Germinal center (tissue), 1 donor: Measurements from ENCODE around the gene CNIH2.
"Not testable (repeated sequence)": the region's sequence is repeated elsewhere in the genome, so short reads cannot be mapped to it uniquely, and the experiment has no call there.

Experiments used
- DNase-seq: peaks from one replicate; pipeline ENCODE4 v3.0.0; 2012; ENCODE audit warnings: mixed read lengths, low spot score

Gene CNIH2

DNA sequence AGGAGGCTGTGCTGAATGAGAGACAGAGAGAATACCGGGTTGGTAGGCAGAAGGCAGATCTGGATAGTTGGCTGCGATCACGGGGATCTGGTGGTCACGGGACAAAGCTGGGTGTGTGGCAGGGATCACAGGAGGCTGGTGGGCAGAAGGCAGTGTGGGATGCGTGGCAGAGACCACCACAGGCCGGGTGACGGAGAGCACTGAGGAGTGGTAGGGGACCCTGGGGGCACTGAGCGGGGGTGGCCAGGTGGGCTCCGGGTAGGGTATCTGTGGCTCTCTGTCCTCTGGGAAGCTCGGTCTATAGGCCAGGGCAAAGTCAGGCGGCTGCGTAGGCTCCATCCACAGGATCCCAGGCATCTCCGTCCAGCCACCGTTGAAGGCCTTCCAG lies 37.5 kb downstream of the CNIH2 start:
- no peak for DNase-seq

DNA sequence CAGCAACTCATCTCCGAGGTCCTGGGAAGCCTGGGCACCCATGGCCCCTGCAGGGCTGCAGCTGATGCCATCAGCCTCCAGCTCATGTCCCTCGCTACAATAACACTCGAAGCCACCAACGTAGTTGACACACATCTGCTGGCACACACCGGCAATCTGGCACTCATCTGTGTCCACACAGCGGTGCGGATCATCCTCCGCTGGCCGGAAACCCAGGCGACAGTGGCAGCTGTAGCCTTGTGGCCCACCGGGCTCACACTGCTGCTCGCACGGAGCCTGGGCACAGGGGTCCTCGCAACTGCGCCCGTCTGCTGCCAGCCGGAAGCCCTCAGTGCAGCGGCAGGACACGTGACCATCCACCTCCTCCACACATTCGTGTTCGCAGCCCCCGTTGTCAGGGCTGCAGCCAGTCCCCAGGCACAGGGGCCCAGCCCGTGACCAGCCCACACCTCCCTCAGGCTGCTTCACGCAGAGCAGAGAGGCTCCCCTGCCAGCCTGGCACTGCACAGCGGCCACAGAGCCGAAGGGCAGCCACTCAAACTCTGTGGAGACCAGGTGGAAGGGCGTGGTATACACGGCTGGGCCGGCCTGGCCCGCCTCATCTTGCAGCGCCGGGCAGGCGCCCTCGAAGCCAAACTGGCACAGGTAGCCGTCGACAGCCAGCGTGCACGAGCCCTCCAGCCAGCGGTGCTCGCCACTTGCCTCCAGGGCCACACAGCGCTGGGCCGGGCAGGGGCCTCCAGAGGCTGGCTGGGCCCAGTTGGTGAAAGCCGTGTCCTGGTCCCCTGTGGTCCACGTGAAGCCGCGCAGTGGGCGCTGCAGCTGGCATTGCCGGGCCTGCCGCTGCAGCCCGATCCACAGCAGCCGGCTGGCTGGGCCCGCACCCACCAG lies 38.2 kb downstream of the CNIH2 start:
- no peak for DNase-seq

DNA sequence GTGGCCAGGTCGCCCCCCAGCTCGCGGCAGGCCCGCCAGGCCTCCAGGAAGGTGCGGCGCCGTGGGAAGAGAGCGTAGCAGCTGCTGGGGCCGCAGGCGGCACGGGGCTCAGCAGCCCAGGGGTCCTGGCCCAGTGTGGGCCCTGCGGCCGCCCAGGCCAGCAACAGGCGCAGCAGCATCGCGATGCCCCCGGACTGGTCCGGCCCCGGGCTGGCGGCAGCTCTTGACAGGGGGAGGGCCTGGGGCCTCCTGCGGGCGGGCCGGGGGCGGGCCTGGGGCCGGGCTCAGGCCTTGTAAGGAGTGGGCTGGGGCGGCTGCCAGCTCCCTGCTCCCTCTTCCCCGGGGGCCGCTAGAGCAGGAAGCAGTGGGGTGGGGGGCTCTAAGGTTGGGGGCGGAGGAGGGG lies 38.9 kb downstream of the CNIH2 start, which contains the start of gene CD248:
Gene CD248 (minus strand): TSS at position 196 of the 403 bp plus-strand sequence. CDS start 17 bp downstream, at position 179.
- no peak for DNase-seq

DNA sequence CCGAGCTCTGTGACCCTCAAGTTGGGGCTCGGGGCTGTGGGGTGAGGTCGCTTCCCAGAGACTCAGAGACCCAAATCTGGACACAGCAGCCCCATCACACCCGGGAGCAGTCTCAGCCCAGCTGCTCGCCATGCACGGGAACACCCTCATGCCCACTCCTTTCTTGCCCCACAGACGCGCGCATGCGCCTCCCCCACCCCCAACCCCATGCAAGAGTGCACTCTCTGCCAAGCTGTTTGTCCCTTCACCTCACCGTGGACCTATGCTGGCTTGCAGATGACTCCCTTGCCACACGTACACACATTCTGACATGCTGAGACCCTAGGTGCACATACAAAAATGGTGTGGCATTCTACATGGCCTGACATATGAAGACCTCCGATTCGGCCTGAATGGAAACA lies 39.3 kb downstream of the CNIH2 start:
- DNase-seq: peak; percentile 77

DNA sequence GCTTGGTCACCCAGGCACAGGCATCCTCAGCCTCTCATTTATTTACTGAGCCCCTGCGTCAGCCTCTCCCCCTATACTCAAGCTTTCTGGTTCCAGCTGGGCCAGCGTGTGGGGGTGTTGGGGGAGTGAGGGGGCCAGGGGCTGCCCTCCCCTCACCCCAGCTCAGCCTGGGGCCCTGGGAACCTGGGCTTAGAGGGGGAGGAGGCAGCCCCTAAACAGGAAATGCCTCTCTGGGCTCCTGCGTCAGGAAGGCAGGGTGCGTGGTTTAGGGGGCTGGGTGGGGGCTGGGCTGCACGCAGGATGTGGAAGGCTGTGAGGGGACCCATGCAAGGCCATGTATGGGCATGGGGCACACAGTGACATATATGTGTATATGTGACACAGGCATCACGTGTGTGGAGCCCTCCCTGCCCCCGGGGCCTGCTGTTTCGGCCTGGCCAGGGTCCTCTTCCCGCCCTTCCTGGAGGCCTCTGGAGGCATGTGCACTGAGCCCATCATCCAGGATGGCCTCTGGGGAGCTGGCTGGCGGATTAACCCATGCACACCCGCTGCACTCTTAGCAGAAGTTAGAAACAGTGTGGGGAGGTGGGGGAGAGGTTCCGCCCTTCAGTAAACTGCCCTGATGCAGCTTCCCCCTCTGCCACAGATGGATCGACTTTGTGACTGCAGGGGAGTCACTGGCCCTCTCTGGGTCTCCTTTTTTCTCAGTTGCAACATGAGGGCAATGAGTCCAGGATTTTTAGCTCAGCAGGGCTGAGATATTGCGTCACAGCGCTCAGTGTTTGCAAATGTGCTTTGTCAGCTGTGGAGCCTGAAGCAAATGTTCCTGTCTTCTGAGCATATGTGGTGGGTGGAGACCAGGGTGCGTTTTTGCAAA lies 40.0 kb downstream of the CNIH2 start:
- peak; percentile 71 for DNase-seq

DNA sequence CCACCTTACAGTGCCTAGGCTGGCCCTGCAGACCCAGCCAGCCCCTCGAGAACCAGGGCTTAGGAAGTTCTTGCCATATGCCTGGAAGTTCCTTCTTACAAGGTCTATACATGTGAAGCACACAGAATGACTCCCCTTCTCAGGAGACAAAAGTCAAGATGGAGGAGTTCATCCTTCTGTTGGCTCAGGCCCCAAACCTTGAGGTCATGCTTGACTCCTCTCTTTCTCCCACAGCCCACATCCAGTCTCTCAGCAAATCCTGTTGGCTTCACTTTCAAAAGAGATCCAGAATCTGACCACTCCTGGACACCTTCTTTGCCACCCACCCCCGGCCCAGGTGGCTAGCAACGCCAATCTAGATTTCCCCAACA lies 40.6 kb downstream of the CNIH2 start:
- no peak for DNase-seq

DNA sequence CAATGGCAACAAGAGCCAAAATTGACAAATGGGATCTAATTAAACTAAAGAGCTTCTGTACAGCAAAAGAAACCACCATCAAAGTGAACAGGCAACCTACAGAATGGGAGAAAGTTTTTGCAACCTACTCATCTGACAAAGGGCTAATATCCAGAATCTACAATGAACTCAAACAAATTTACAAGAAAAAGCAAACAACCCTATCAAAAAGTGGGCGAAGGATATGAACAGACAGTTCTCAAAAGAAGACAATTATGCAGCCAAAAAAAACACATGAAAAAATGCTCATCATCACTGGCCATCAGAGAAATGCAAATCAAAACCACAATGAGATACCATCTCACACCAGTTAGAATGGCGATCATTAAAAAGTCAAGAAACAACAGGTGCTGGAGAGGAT lies 42.3 kb downstream of the CNIH2 start:
- not testable (repeated sequence) for DNase-seq

DNA sequence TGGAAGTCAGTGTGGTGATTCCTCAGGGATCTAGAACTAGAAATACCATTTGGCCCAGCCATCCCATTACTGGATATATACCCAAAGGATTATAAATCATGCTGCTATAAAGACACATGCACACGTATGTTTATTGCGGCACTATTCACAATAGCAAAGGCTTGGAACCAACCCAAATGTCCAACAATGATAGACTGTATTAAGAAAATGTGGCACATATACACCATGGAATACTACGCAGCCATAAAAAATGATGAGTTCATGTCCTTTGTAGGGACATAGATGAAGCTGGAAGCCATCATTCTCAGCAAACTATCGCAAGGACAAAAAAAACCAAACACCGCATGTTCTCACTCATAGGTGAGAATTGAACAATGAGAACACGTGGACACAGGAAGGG lies 42.8 kb downstream of the CNIH2 start:
- DNase-seq: not testable (repeated sequence)

DNA sequence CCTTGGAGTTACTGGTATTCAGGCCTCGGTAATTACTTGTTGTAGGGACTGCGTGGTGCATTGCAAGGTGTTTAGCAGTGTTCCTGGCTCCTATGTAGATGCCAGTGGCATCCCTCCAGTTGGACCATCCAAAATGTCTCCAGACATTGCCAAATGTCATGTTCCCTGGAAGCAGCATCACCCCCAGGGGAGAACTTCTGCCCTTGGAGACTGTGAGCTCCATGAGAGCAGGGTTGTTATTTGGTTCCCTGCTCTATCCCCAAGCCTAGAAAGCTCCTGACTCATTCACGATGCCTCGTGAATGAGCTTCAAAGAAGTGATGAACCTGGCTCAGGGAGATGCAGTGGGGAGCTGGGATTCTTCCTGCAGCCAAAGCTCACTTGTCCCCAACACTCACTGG lies 43.6 kb downstream of the CNIH2 start:
- DNase-seq: no peak

DNA sequence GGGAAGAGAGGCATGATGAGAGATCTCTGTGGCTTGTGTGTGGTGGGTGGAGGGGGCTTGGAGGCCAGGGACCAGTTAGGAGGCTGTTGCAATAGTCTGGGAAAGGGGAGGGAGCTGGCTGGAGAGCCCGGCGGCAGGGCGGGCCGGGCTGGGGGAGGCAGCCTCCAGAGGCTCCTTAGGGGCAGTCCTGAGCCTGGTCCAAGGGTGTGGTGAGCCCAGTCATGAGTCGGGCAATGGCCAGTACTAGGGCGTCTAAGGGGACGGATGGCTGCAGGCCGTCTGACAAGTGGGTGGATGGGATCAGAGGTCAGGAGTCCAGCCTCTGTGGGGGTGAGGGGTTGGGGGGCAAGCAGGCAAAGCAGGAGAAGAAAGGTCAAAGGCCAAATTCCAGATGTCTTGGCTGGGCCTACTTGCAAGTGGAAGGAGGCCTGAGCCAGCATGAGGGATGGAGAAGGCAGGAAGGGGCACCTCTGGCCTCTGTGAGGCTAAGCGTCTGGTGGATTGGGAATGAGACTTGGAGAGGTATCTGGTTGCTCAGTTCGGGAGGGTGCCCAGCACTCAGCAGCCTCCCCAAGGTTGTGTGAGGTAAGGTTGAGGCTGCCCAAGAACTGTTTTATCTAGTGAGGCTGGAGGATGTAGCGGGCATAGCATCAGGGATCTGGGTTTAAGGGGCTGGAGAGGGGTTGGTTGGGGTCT lies 44.9 kb downstream of the CNIH2 start:
- no peak for DNase-seq

DNA sequence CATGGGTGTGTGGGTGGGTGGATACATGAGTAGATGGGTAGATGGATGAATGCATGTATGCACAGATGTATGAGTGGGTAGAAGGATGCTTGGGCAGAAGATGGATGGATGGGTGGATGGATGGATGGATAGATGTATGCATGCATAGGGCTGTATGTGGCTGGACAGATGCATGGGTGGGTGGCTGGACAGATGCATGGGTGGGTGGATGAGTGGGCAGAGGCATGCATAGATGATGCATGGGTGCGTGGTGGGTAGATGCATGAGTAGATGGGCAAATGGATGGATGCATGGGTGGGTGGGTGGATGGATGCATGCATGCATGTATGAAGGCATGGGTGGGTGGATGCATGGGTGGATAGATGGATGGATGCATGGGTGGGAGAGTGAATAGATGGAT lies 45.7 kb downstream of the CNIH2 start:
- no peak for DNase-seq

DNA sequence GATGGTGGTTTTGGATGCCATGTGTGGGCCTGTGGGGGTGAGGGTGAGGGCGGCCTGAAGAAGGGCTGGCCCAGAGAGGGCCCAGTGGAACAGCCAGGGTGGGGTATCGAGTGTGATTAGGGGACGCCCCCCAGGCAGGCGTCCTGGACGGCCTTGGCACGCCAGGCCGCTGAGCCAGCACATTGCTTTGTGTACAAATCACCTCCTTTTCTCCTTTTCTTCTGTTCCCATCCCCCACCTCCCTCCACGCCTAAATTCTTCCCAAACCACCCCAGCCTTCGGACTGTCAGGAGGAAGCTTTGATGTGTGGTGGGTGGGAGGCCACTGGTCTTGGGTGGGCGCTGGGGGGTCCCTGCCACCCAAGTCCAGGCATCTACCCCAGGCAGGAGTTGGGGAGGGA lies 46.7 kb downstream of the CNIH2 start:
- no peak for DNase-seq

DNA sequence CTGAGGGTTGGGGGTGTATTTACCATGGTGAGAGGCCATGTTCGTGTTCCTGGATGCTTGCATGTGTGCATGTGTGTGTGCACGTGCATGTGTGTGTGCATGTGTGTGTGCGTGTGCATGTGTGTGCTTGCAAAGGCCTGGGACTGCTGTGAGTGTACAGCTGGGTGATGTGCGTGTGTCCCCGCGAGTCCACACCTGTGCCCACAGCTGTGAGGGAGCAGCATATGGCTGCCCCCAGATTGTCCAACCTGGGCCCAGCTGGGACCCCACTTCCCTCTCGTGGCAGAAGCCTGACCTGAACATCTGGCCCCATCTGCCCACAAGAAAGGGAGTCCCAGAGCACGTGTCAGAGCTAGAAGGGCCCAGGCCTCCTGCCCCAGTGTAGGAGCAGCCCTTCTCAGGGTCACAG lies 47.3 kb downstream of the CNIH2 start:
- no peak for DNase-seq

DNA sequence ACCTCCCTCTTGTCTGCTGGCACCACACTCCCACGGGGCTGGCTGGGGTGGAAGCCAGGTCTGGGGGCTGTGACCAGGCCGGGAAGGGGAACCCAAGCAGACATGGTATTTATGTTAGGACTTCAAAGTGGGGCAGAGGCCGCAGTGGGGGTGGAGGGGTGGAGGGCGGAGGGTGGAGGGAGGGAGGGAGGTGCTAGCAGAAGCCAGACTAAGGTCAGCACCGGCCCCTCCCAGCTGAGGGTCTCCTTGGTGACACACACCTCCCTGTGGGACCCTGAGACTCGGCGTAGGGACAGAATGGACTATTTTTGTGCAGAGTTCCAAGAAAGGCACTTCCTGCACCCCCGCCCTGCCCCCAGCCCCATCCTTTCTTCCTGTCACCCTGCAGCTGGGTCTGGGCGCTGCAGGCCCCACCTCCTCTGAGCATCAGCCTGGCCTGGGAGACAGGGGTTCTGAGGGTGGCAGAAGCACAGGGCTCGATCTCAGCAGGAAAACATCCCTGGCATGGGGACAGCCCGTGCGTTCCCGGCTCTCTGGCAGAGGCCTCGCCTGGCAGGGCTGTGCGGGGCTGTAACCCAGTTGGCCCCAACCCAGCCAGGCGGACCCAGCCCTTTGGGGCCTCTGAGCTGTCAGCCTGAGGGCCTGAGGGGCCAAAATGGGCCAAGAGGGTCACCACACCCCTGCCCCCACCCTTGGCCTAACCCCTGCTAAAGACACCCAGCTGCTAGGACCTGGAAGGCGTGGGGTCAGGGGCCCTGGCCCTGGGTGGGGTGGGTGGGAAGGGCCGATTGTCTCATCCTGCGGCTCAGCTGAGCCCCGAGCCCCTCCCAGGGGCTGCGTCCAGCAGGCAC lies 48.5 kb downstream of the CNIH2 start:
- no peak for DNase-seq

DNA sequence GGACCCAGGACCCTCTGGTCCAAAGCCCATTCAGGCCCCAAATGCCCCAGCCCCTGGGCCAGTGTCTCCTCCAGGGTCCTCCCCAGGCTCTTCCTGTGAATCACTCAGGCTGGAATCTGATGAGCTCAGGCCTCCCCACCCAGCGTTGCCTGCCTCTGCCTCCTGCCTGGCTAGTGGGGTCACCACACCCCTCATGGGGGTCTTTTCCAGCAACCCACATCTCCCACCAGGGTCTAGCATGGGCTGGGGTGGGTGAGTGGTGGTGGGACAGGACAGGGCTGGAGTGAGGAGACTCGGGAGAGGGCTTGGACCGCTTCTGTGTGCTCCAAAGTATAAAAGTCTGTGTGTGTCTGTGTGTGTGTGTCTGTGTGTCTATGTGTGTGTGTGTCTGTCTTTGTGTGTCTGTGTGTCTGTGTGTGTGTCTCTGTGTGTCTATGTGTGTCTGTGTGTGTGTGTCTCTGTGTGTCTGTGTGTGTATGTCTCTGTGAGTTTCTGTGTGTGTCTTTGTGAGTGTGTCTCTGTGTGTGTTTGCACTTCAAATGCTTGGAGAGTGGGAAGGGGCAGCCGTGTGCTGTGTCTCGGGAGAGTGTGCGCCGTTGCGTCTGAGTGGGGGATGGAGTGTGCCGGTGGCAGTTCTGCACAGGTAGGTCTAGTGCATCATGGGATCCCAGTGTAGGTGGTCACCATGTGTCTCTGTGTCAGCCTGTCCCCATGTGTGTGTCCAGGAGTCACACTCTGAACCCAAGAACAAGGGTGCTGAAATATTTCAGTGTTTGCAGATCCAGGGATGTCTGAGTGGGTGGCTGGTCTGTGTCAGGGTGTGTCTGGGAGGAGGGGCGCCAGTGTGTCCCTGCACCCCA lies 49.4 kb downstream of the CNIH2 start:
- no peak for DNase-seq

DNA sequence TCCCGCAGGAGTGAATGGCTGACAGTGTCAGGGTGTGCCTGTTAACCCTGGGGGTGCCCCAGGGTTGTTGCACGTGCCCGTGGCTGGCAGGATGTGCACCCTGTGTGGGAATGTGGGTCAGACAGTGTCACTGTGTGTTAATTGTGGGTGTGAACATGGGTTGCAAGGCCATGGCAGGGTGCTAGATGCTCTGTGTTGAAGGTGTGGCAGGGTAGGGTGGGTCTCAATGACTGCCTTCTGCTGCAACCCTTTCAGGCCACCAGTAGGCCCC lies 50.0 kb downstream of the CNIH2 start:
- DNase-seq: no peak

DNA sequence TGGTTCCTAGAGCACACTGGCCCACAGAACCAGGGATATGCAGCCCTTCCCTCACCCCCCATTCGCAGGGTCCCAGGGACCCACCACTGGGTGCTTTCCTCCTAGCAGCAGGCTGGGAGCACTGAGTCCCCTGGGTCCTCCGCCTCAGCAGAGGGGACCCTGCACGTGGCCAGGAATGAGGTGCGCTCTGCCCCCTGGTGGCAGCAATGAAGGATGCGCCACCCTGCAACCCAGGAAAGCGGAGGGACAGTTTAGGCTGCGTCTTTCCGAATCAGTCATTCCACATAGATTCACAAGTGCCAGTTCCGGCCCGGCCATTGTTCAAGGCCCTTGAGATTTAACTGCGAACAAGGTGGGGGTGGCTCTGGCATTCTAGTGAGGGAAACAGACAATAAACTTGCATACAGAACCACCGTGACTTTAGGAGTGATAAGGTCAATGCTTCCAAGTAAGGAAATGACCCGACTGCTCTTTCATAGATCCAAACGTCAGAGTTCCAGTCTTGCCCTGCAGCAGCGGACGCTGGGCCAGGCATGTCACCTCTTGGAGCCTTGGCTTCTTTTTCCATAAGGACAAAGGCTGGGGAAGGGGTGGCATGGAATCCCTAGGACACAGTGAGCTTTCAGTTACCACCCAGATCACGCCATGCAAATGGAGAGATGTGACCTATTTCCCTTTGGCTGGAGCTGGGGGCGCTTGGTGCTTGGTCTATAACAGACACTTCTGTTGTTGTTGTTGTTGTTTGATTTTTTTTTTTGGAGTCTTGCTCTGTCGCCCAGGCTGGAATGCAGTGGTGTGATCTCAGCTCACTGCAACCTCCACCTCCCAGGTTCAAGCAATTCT lies 50.5 kb downstream of the CNIH2 start:
- peak; percentile 84 for DNase-seq

DNA sequence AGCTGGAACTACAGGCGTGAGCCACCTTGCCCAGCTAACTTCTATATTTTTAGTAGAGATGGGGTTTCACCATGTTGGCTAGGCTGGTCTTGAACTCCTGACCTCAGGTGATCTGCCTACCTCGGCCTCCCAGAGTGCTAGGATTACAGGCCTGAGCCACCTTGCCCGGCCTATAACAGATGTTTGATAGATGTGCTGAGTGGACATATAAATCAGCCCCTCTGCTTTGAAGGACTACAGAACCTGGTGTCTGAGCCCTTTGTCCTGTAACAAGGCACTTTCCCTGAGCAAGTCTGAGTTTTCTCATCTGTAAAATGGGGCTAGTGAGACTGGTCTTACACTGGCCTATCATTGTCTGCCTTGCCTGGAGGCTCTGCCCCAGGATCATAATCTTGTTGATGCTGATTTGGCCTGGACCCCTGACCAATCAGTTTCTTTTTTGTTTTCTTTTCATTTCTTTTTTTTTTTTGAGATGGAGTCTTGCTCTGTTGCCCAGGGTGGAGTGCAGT lies 51.2 kb downstream of the CNIH2 start:
- DNase-seq: no peak

DNA sequence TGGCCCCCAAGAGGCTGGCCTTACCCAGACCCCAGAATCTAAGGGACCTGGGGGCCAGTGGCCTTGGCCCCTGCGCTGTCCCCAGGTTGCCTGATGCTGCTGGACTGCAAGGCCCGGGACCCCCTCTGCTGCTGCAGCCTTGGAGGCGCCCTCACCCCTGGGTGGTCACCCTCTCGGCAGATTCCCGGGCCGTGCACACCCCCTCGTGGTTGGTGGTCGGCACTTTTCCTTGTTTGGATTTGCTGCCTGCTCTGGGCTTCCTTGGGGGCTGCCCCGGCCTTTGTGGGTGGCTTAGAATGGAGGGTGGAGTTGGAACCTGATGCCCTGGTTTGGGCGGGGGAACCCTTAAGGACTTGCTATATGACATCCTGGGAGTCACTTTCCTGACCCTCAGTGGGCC lies 53.0 kb downstream of the CNIH2 start:
- no peak for DNase-seq
